Natural killer cell (primary cell): ENCODE measurements around the gene RAP2B. TPM values are rescaled to one million over a fixed set of nuclear protein-coding genes. Genes with fewer than 3 reads are reported as not detected.

ENCODE experiments used
- ATAC-seq, 3 donors: fragments of 150-1000 bp in 2 of 3; fragments of 200-7000 bp in 1 of 3; cut with Tn5 transposase; 1 replicate in 1 of 3; 2 replicates in 2 of 3; pipeline ENCODE4 v1.10.0; 2021; ENCODE audit warnings: mild to moderate bottlenecking in 2 of 3, moderate library complexity in 2 of 3
- DNase-seq, 2 donors: peaks; one replicate each; pipeline versions ENCODE4 v3.0.0 to v3.0.0-alpha.2; 2013 to 2021; ENCODE audit warnings: mixed read lengths in 1 of 2
- H3K27ac ChIP-seq: one replicate; pipeline ENCODE4 v1.5.1; 2013; ENCODE audit warnings: mild to moderate bottlenecking, low read length
- H3K27me3 ChIP-seq: one replicate; pipeline ENCODE4 v1.6.1; 2013; ENCODE audit warnings: low read length; ENCODE audit not compliant: control insufficient read depth, insufficient read depth
- H3K36me3 ChIP-seq: one replicate; pipeline ENCODE4 v1.6.1; 2013; ENCODE audit warnings: low read length; ENCODE audit not compliant: control insufficient read depth, insufficient read depth
- H3K4me1 ChIP-seq: one replicate; pipeline ENCODE4 v1.6.1; 2013; ENCODE audit warnings: low read length; ENCODE audit not compliant: control insufficient read depth, insufficient read depth
- H3K4me3 ChIP-seq: one replicate; pipeline ENCODE4 v1.5.1; 2013; ENCODE audit warnings: low read length
- H3K9me3 ChIP-seq: one replicate; pipeline ENCODE4 v1.6.1; 2013; ENCODE audit warnings: low read length; ENCODE audit not compliant: control insufficient read depth, insufficient read depth
- H3K27ac Mint-ChIP-seq, 2 donors: one replicate each; pipeline ENCODE4 v1.8.0; 2022; ENCODE audit warnings: mild to moderate bottlenecking in 2 of 2, mixed read lengths in 2 of 2, moderate library complexity in 1 of 2
- H3K27me3 Mint-ChIP-seq, 2 donors: one replicate each; pipeline ENCODE4 v1.8.0; 2022; ENCODE audit warnings: low read depth in 2 of 2, mixed read lengths in 2 of 2
- H3K36me3 Mint-ChIP-seq: one replicate; pipeline ENCODE4 v1.8.0; 2022; ENCODE audit warnings: mixed read lengths
- H3K4me1 Mint-ChIP-seq, 2 donors: one replicate each; pipeline ENCODE4 v1.8.0; 2022; ENCODE audit warnings: mixed read lengths in 2 of 2
- H3K4me3 Mint-ChIP-seq: one replicate; pipeline ENCODE4 v1.8.0; 2022; ENCODE audit warnings: mild to moderate bottlenecking, moderate library complexity, mixed read lengths
- H3K9me3 Mint-ChIP-seq, 2 donors: one replicate each; pipeline ENCODE4 v1.8.0; 2022; ENCODE audit warnings: mixed read lengths in 2 of 2
- CTCF ChIP-seq: fragments of 200-600 bp; IDR thresholded peaks from one replicate; pipeline ENCODE4 v1.8.0; 2022; ENCODE audit warnings: antibody characterized with exemption
- WGBS: methylation state at CpG from one replicate; pipeline ENCODE4 v1.1.7; 2013; ENCODE audit warnings: missing lambda C conversion rate; ENCODE audit not compliant: insufficient coverage; 5-methylcytosine and 5-hydroxymethylcytosine counted together
- intact Hi-C: fragments of 100-400 bp; cut with micrococcal nuclease; formaldehyde crosslinking; loops from one replicate; pipeline ENCODE4 v1.14.2; 2022
- total RNA-seq, 4 donors: library from RNA; stranded (reverse); fragments of 120-200 nt in 1 of 4; gene quantifications; one replicate each; pipeline versions ENCODE4 v1.2.3 to v1.2.4, GENCODE V29; 2013 to 2022

The RAP2B gene
- total RNA-seq, 3 donors from 2014 or later (not counting 1 experiment from before 2014, with no cell fraction given) = 34.8 to 41.7 (median 38.1) TPM

GRCh38 chr3:153127788-153128187 lies 34.2 kb upstream of the RAP2B start:
- no peaks in the 10 kb centered on the region for H3K4me1 Mint-ChIP-seq
- WGBS = 80% methylated on average over 1 of the region's 1 CpG

GRCh38 chr3:153129426-153129825 lies 32.6 kb upstream of the RAP2B start:
- Histone ChIP-seq H3K36me3 (no peaks in the 10 kb centered on the region), H3K4me3 (no peak overlapping the region), H3K27me3 (no peaks in the 10 kb centered on the region), H3K27ac (no peak overlapping the region), H3K9me3 (no peaks in the 10 kb centered on the region), H3K4me1 (no peaks in the 10 kb centered on the region)
- intact Hi-C loops = no loop called here
- Mint-ChIP-seq H3K4me1 (no peaks in the 10 kb centered on the region), H3K36me3 (no peaks in the 10 kb centered on the region), H3K9me3 (no peaks in the 10 kb centered on the region), H3K27ac (no peak overlapping the region), H3K27me3 (peaks cover 4 to 14% of the 10 kb centered on the region in 2 donors), H3K4me3 (no peak overlapping the region)
- WGBS = 91% methylated on average over 11 of the region's 11 CpGs
- no peak for ATAC-seq
- TF ChIP-seq CTCF = no peak
- DNase-seq = no peak

More at GRCh38 chr3:153127788-153128187, 34.2 kb upstream of the RAP2B start:
- Mint-ChIP-seq H3K27me3 (peaks cover 4 to 14% of the 10 kb centered on the region in 2 donors), H3K9me3 (no peaks in the 10 kb centered on the region), H3K36me3 (no peaks in the 10 kb centered on the region), H3K27ac (no peak overlapping the region), H3K4me3 (no peak overlapping the region)
- Histone ChIP-seq H3K27me3 (no peaks in the 10 kb centered on the region), H3K9me3 (no peaks in the 10 kb centered on the region), H3K4me1 (no peaks in the 10 kb centered on the region), H3K4me3 (no peak overlapping the region), H3K27ac (no peak overlapping the region), H3K36me3 (no peaks in the 10 kb centered on the region)
- TF ChIP-seq CTCF = no peak
- ATAC-seq = no peak
- intact Hi-C loops = no loop called here
- no peak for DNase-seq

- no peak for TF ChIP-seq CTCF
- H3K27me3 ChIP-seq = no peaks in the 10 kb centered on the region
Measured at GRCh38 chr3:153129866-153130265, 32.2 kb upstream of the RAP2B start.

GRCh38 chr3:153130312-153130977 lies 31.6 kb upstream of the RAP2B start:
- no peaks in the 10 kb centered on the region for H3K9me3 ChIP-seq
- Mint-ChIP-seq H3K27ac (no peak overlapping the region), H3K9me3 (no peaks in the 10 kb centered on the region)

More at GRCh38 chr3:153129866-153130265, 32.2 kb upstream of the RAP2B start:
- no peaks in the 10 kb centered on the region for H3K9me3 ChIP-seq
- Mint-ChIP-seq H3K27ac (no peak overlapping the region), H3K9me3 (no peaks in the 10 kb centered on the region), H3K27me3 (peaks cover 4 to 14% of the 10 kb centered on the region in 2 donors), H3K4me1 (no peaks in the 10 kb centered on the region), H3K4me3 (no peak overlapping the region), H3K36me3 (no peaks in the 10 kb centered on the region)
- H3K4me3 ChIP-seq = no peak overlapping the region
- 100% methylated on average over 2 of the region's 3 CpGs for WGBS
- H3K27ac ChIP-seq = no peak overlapping the region
- ATAC-seq (no peak), DNase-seq (no peak)
- no peaks in the 10 kb centered on the region for H3K4me1 ChIP-seq
- H3K36me3 ChIP-seq = no peaks in the 10 kb centered on the region
- intact Hi-C loops = no loop called here

More at GRCh38 chr3:153130312-153130977, 31.6 kb upstream of the RAP2B start:
- H3K27ac ChIP-seq = no peak overlapping the region
- Mint-ChIP-seq H3K36me3 (no peaks in the 10 kb centered on the region), H3K4me1 (no peaks in the 10 kb centered on the region), H3K27me3 (peaks cover 4 to 14% of the 10 kb centered on the region in 2 donors), H3K4me3 (no peak overlapping the region)
- no peaks in the 10 kb centered on the region for H3K36me3 ChIP-seq
- DNase-seq (no peak), ATAC-seq (no peak)
- intact Hi-C loops = no loop called here
- WGBS = 100% methylated on average over 1 of the region's 2 CpGs
- no peaks in the 10 kb centered on the region for H3K27me3 ChIP-seq
- TF ChIP-seq CTCF = no peak
- no peak overlapping the region for H3K4me3 ChIP-seq
- H3K4me1 ChIP-seq = no peaks in the 10 kb centered on the region
